Nephron (organoid): ENCODE measurements around the gene STYXL1.
A peak's percentile ranks its signal among the peaks of the same experiment; 100 is the strongest.

Experiments
- H3K27ac Mint-ChIP-seq, 3 experiments: 2 replicates each; pipeline ENCODE4 v1.8.0; 2020; ENCODE audit warnings: mixed read lengths in 3 of 3, mild to moderate bottlenecking in 2 of 3, moderate library complexity in 1 of 3
- H3K27me3 Mint-ChIP-seq: 2 replicates; pipeline ENCODE4 v1.8.0; 2021; ENCODE audit warnings: low read depth, mild to moderate bottlenecking, moderate library complexity, mixed read lengths
- H3K36me3 Mint-ChIP-seq: 2 replicates; pipeline ENCODE4 v1.8.0; 2020; ENCODE audit warnings: low read depth, mixed read lengths
- H3K4me1 Mint-ChIP-seq: 2 replicates; pipeline ENCODE4 v1.8.0; 2020; ENCODE audit warnings: mixed read lengths
- H3K4me3 Mint-ChIP-seq, 3 experiments: 2 replicates each; pipeline ENCODE4 v1.8.0; 2020; ENCODE audit warnings: mild to moderate bottlenecking in 3 of 3, mixed read lengths in 3 of 3, moderate library complexity in 2 of 3
- H3K9me3 Mint-ChIP-seq: 2 replicates; pipeline ENCODE4 v1.8.0; 2020; ENCODE audit warnings: mixed read lengths
- TF ChIP-seq, protein P1 (sequence below), 3 experiments: fragments of 200-600 bp; sonication (generic); IDR thresholded peaks; one replicate each; pipeline ENCODE4 v1.5.0; 2021; ENCODE audit warnings: antibody characterized with exemption in 3 of 3; ENCODE audit not compliant: unreplicated experiment in 3 of 3

STYXL1 gene

GRCh38 chr7:76069238-76069638 lies 21.4 kb upstream of the STYXL1 start:
- Mint-ChIP-seq H3K27me3 (no peaks in the 10 kb centered on the region), H3K36me3 (peaks cover 23% of the 10 kb centered on the region), H3K4me3 (no peak overlapping the region), H3K4me1 (peaks cover 5% of the 10 kb centered on the region), H3K9me3 (no peaks in the 10 kb centered on the region), H3K27ac (peak overlapping the region in 2 of 3 experiments; percentile 60 to 64)
- TF ChIP-seq, protein P1, sequence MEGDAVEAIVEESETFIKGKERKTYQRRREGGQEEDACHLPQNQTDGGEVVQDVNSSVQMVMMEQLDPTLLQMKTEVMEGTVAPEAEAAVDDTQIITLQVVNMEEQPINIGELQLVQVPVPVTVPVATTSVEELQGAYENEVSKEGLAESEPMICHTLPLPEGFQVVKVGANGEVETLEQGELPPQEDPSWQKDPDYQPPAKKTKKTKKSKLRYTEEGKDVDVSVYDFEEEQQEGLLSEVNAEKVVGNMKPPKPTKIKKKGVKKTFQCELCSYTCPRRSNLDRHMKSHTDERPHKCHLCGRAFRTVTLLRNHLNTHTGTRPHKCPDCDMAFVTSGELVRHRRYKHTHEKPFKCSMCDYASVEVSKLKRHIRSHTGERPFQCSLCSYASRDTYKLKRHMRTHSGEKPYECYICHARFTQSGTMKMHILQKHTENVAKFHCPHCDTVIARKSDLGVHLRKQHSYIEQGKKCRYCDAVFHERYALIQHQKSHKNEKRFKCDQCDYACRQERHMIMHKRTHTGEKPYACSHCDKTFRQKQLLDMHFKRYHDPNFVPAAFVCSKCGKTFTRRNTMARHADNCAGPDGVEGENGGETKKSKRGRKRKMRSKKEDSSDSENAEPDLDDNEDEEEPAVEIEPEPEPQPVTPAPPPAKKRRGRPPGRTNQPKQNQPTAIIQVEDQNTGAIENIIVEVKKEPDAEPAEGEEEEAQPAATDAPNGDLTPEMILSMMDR (IDR thresholded peaks at IDR 0.05; ENCODE audit: unreplicated experiment in 3 of 3) = peak in 1 of 3 experiments; percentile 12

GRCh38 chr7:76066716-76067503 lies 19.1 kb upstream of the STYXL1 start:
- Mint-ChIP-seq H3K36me3 (peaks cover 38% of the 10 kb centered on the region), H3K27ac (no peak overlapping the region), H3K4me1 (peaks cover 5% of the 10 kb centered on the region), H3K4me3 (no peak overlapping the region), H3K9me3 (no peaks in the 10 kb centered on the region), H3K27me3 (no peaks in the 10 kb centered on the region)
- TF ChIP-seq, protein P1 (IDR thresholded peaks at IDR 0.05; ENCODE audit: unreplicated experiment in 3 of 3) = no peak

DNA sequence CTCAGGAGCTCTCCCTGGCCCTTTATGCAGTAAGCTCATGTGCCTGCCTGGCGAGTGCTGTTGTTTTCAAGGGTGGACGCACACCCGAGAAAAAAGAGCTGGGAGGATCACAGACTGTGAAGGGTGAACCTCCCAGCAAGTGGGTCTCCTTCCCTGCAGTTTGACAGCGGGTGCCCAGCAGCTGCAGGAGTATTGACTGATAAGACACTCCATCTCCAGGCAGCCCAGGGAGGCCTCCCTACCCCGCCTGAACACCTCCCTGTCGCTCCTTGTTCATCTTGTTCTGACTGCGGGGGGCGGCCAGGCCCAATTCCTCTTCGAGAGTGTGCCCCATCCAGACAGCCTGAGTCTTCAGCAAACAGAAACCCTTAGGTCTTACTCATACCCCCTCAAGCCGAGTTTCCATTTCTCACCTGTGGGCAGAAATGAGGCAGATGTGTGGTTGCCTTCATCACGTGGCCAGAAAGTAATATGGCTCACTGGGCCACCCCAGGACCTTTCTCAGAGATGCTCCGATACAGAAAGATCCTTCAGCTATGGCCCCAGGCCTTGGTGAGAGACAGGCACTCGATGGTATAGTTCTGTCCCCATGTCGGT lies 17.3 kb upstream of the STYXL1 start:
- Mint-ChIP-seq H3K36me3 (peaks cover 46% of the 10 kb centered on the region), H3K4me3 (no peak overlapping the region), H3K4me1 (no peaks in the 10 kb centered on the region), H3K27me3 (no peaks in the 10 kb centered on the region), H3K9me3 (no peaks in the 10 kb centered on the region), H3K27ac (no peak overlapping the region)
- TF ChIP-seq, protein P1 (IDR thresholded peaks at IDR 0.05; ENCODE audit: unreplicated experiment in 3 of 3) = no peak

DNA sequence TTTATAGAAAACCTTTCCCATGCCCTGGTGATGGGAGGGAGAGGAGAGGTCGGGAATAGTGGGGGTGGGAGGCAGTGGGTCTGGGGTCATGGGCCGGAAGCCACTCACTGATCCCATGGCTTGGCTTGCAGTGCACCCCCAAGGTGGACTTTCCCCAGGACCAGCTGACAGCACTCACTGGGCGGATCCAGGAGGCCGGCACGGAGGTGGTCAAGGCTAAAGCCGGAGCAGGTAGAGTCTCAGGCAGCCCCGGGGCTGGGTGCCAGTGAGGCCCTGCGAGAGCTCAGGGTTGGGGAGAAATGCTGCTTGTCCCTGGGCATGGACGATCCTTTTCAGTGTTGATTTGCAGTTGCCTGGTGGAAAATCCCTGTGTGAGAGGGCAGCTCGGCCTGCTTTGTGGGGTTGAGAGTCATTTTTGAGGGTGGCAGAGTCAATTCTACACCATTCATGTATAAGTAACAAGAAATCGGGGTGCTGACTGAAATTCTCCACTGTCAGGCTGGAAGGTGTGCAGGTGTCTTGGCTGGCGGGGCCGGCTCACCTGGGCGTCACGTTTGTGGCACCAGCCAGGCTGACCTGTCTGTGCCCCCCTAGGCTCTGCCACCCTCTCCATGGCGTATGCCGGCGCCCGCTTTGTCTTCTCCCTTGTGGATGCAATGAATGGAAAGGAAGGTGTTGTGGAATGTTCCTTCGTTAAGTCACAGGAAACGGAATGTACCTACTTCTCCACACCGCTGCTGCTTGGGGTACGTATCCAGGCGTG lies 16.6 kb upstream of the STYXL1 start:
- H3K4me3 Mint-ChIP-seq = no peak overlapping the region
- H3K9me3 Mint-ChIP-seq = no peaks in the 10 kb centered on the region
- H3K27ac Mint-ChIP-seq = no peak overlapping the region
- no peaks in the 10 kb centered on the region for H3K4me1 Mint-ChIP-seq
- TF ChIP-seq, protein P1 (IDR thresholded peaks at IDR 0.05; ENCODE audit: unreplicated experiment in 3 of 3) = no peak
- H3K36me3 Mint-ChIP-seq = peaks cover 51% of the 10 kb centered on the region
- no peaks in the 10 kb centered on the region for H3K27me3 Mint-ChIP-seq

GRCh38 chr7:76063525-76063924 lies 15.7 kb upstream of the STYXL1 start:
- no peaks in the 10 kb centered on the region for H3K4me1 Mint-ChIP-seq
- H3K27ac Mint-ChIP-seq = no peak overlapping the region
- H3K36me3 Mint-ChIP-seq = peaks cover 53% of the 10 kb centered on the region
- H3K4me3 Mint-ChIP-seq = no peak overlapping the region
- H3K27me3 Mint-ChIP-seq = no peaks in the 10 kb centered on the region
- TF ChIP-seq, protein P1 (IDR thresholded peaks at IDR 0.05; ENCODE audit: unreplicated experiment in 3 of 3) = no peak
- H3K9me3 Mint-ChIP-seq = no peaks in the 10 kb centered on the region
